ENCODE measurements around the gene WDFY4.

- no peak for TF ChIP-seq ESRRG (CRISPR knock-in tag; IDR thresholded peaks at IDR 0.05)
- TF ChIP-seq PATZ1 (CRISPR knock-in tag; IDR thresholded peaks at IDR 0.05; ENCODE audit: borderline replicate concordance) = no peak
- no peak for TF ChIP-seq TOX (CRISPR knock-in tag; IDR thresholded peaks at IDR 0.05; ENCODE audit: borderline replicate concordance)
- no peak for TF ChIP-seq ZFP30 (CRISPR knock-in tag; IDR thresholded peaks at IDR 0.05)
Measured at GRCh38 chr10:48767373-48768143, 82.9 kb downstream of the WDFY4 start.
